OCI-LY7 (cell line): ENCODE data around the gene CDH23.

Experiments
- CTCF ChIP-seq: fragments of 200-600 bp; sonication (generic); conservative IDR thresholded peaks from 2 replicates; pipeline ENCODE4 v1.5.1; 2014; ENCODE audit warnings: mild to moderate bottlenecking, antibody characterized with exemption, low read length, moderate library complexity, mixed read lengths
- EZH2phosphoT487 ChIP-seq: fragments of 200-600 bp; sonication (generic); IDR thresholded peaks from 2 replicates; pipeline ENCODE4 v1.6.1; 2018; ENCODE audit warnings: low read depth, borderline replicate concordance, mild to moderate bottlenecking, mixed run types, antibody characterized with exemption, low read length, moderate library complexity, mixed read lengths

GRCh38 chr10:71618176-71618575, 221.5 kb downstream of the CDH23 start:
- TF ChIP-seq CTCF (no peak), EZH2phosphoT487 (no peak)
